ENCODE data around the gene DGKI.
"Not testable (repeated sequence)": the region's sequence is repeated elsewhere in the genome, so short reads cannot be mapped to it uniquely, and the experiment has no call there.

DGKI gene

GRCh38 chr7:137834552-137834951 lies 12.2 kb downstream of the DGKI start:
- Mint-ChIP-seq H3K27ac (no peak overlapping the region), H3K9me3 (peaks cover 14% of the 10 kb centered on the region), H3K36me3 (no peaks in the 10 kb centered on the region), H3K4me3 (no peak overlapping the region), H3K27me3 (peaks cover 7% of the 10 kb centered on the region), H3K4me1 (no peaks in the 10 kb centered on the region)
- CTCF ChIA-PET: no interaction called here
- DNase-seq: no peak

GRCh38 chr7:137832990-137833389 lies 13.8 kb downstream of the DGKI start:
- H3K27me3 Mint-ChIP-seq, H3K4me3 Mint-ChIP-seq, CTCF ChIA-PET, H3K4me1 Mint-ChIP-seq, H3K27ac Mint-ChIP-seq, DNase-seq, H3K36me3 Mint-ChIP-seq: not testable (repeated sequence)
- H3K9me3 Mint-ChIP-seq: peaks cover 14% of the 10 kb centered on the region

GRCh38 chr7:137832382-137832781 lies 14.4 kb downstream of the DGKI start:
- Mint-ChIP-seq H3K4me1 (no peaks in the 10 kb centered on the region), H3K36me3 (no peaks in the 10 kb centered on the region), H3K4me3 (no peak overlapping the region), H3K9me3 (peaks cover 14% of the 10 kb centered on the region), H3K27me3 (peaks cover 3% of the 10 kb centered on the region), H3K27ac (no peak overlapping the region)
- DNase-seq: no peak
- CTCF ChIA-PET: no interaction called here

- H3K27me3 Mint-ChIP-seq, DNase-seq, H3K27ac Mint-ChIP-seq, H3K4me1 Mint-ChIP-seq, CTCF ChIA-PET, H3K4me3 Mint-ChIP-seq, H3K36me3 Mint-ChIP-seq: not testable (repeated sequence)
- H3K9me3 Mint-ChIP-seq: peaks cover 14% of the 10 kb centered on the region
Measured at GRCh38 chr7:137831555-137831954, 15.2 kb downstream of the DGKI start.

- CTCF ChIA-PET: no interaction called here
- Mint-ChIP-seq H3K36me3 (no peaks in the 10 kb centered on the region), H3K27ac (no peak overlapping the region)
Measured at GRCh38 chr7:137829337-137829992, 17.3 kb downstream of the DGKI start.

GRCh38 chr7:137828456-137828855 lies 18.3 kb downstream of the DGKI start:
- H3K27ac Mint-ChIP-seq: no peak overlapping the region
- H3K27me3 Mint-ChIP-seq: no peaks in the 10 kb centered on the region
- DNase-seq: no peak
- H3K4me3 Mint-ChIP-seq: no peak overlapping the region
- no peaks in the 10 kb centered on the region for H3K36me3 Mint-ChIP-seq
- CTCF ChIA-PET: no interaction called here
- H3K4me1 Mint-ChIP-seq: no peaks in the 10 kb centered on the region
- H3K9me3 Mint-ChIP-seq: peaks cover 12% of the 10 kb centered on the region

More at GRCh38 chr7:137829337-137829992, 17.3 kb downstream of the DGKI start:
- Mint-ChIP-seq H3K4me3 (no peak overlapping the region), H3K4me1 (no peaks in the 10 kb centered on the region), H3K9me3 (peaks cover 14% of the 10 kb centered on the region), H3K27me3 (no peaks in the 10 kb centered on the region)
- DNase-seq: no peak

GRCh38 chr7:137825489-137825888 lies 21.3 kb downstream of the DGKI start:
- Mint-ChIP-seq H3K27ac (no peak overlapping the region), H3K36me3 (no peaks in the 10 kb centered on the region), H3K4me1 (no peaks in the 10 kb centered on the region), H3K9me3 (no peaks in the 10 kb centered on the region), H3K4me3 (no peak overlapping the region), H3K27me3 (peaks cover 9% of the 10 kb centered on the region)
- CTCF ChIA-PET: no interaction called here
- no peak for DNase-seq

GRCh38 chr7:137820677-137821420 lies 25.9 kb downstream of the DGKI start:
- H3K36me3 Mint-ChIP-seq: no peaks in the 10 kb centered on the region
- CTCF ChIA-PET: no interaction called here
- H3K27ac Mint-ChIP-seq: no peak overlapping the region
- H3K27me3 Mint-ChIP-seq: peaks cover 13% of the 10 kb centered on the region
- no peak for DNase-seq
- H3K4me1 Mint-ChIP-seq: no peaks in the 10 kb centered on the region
- H3K4me3 Mint-ChIP-seq: no peak overlapping the region
- no peaks in the 10 kb centered on the region for H3K9me3 Mint-ChIP-seq

- CTCF ChIA-PET: no interaction called here
- no peaks in the 10 kb centered on the region for H3K4me1 Mint-ChIP-seq
- H3K9me3 Mint-ChIP-seq: no peaks in the 10 kb centered on the region
- H3K36me3 Mint-ChIP-seq: no peaks in the 10 kb centered on the region
- peaks cover 13% of the 10 kb centered on the region for H3K27me3 Mint-ChIP-seq
- no peak for DNase-seq
- H3K4me3 Mint-ChIP-seq: no peak overlapping the region
- no peak overlapping the region for H3K27ac Mint-ChIP-seq
Measured at GRCh38 chr7:137820156-137820555, 26.6 kb downstream of the DGKI start.

GRCh38 chr7:137818036-137818435 lies 28.7 kb downstream of the DGKI start:
- DNase-seq: no peak
- Mint-ChIP-seq H3K4me1 (no peaks in the 10 kb centered on the region), H3K36me3 (no peaks in the 10 kb centered on the region), H3K9me3 (no peaks in the 10 kb centered on the region), H3K27ac (no peak overlapping the region), H3K27me3 (peaks cover 13% of the 10 kb centered on the region), H3K4me3 (no peak overlapping the region)
- CTCF ChIA-PET: no interaction called here

GRCh38 chr7:137816696-137817320 lies 30.0 kb downstream of the DGKI start:
- Mint-ChIP-seq H3K36me3 (no peaks in the 10 kb centered on the region), H3K9me3 (no peaks in the 10 kb centered on the region), H3K27ac (no peak overlapping the region), H3K27me3 (peaks cover 13% of the 10 kb centered on the region), H3K4me1 (no peaks in the 10 kb centered on the region), H3K4me3 (no peak overlapping the region)
- CTCF ChIA-PET: no interaction called here
- DNase-seq: no peak

GRCh38 chr7:137813541-137813940 lies 33.2 kb downstream of the DGKI start:
- CTCF ChIA-PET: interaction anchor here (1.2 kb wide), 1 partner anchor 86 kb away, joined by 3 read pairs; no protein-coding TSS in a partner anchor
- DNase-seq: no peak
- Mint-ChIP-seq H3K4me3 (no peak overlapping the region), H3K36me3 (no peaks in the 10 kb centered on the region), H3K27me3 (no peaks in the 10 kb centered on the region), H3K9me3 (no peaks in the 10 kb centered on the region), H3K27ac (no peak overlapping the region), H3K4me1 (no peaks in the 10 kb centered on the region)

- DNase-seq: no peak
- Mint-ChIP-seq H3K4me1 (no peaks in the 10 kb centered on the region), H3K36me3 (no peaks in the 10 kb centered on the region), H3K27me3 (no peaks in the 10 kb centered on the region), H3K4me3 (no peak overlapping the region), H3K27ac (no peak overlapping the region), H3K9me3 (no peaks in the 10 kb centered on the region)
- CTCF ChIA-PET: no interaction called here
Measured at GRCh38 chr7:137810248-137810647, 36.5 kb downstream of the DGKI start.

- DNase-seq: no peak
- Mint-ChIP-seq H3K36me3 (no peaks in the 10 kb centered on the region), H3K27me3 (no peaks in the 10 kb centered on the region), H3K9me3 (no peaks in the 10 kb centered on the region), H3K4me1 (no peaks in the 10 kb centered on the region), H3K27ac (no peak overlapping the region), H3K4me3 (no peak overlapping the region)
- CTCF ChIA-PET: interaction anchor here (1.3 kb wide), 1 partner anchor 148 kb away, joined by 5 read pairs; no protein-coding TSS in a partner anchor
Measured at GRCh38 chr7:137804836-137805235, 41.9 kb downstream of the DGKI start.

GRCh38 chr7:137801491-137801890 lies 45.3 kb downstream of the DGKI start:
- Mint-ChIP-seq H3K27me3 (no peaks in the 10 kb centered on the region), H3K9me3 (no peaks in the 10 kb centered on the region), H3K4me3 (no peak overlapping the region), H3K4me1 (no peaks in the 10 kb centered on the region), H3K36me3 (no peaks in the 10 kb centered on the region), H3K27ac (no peak overlapping the region)
- CTCF ChIA-PET: no interaction called here
- DNase-seq: no peak
